Panc1 (cell line): ENCODE results near the gene C8B. TPM values are rescaled to one million over a fixed set of nuclear protein-coding genes. Genes with fewer than 3 reads are reported as not detected.

Experiments used
- ATAC-seq: fragments of 200-7000 bp; cut with Tn5 transposase; 2 replicates; pipeline ENCODE4 v1.9.1; 2020; ENCODE audit warnings: mild to moderate bottlenecking, moderate library complexity
- BruUV-seq: library from RNA; stranded (reverse); fragments of 400-500 nt; replicated peaks from 2 replicates; lab custom pipeline; 2021; lab: Mats Ljungman, UMichigan
- CTCF ChIA-PET: fragments of 300-600 bp; sonication (Branson Sonifier 250); formaldehyde crosslinking; loops from one replicate; lab custom pipeline; 2022; ENCODE audit warnings: antibody characterized with exemption; lab: Charles Lee
- POLR2A ChIA-PET: fragments of 300-600 bp; sonication (Branson Sonifier 250); formaldehyde crosslinking; loops from one replicate; lab custom pipeline; 2022; ENCODE audit warnings: antibody characterized with exemption; lab: Charles Lee
- DNase-seq: peaks from one replicate; pipeline ENCODE4 v3.0.0-alpha.2; 2010; ENCODE audit warnings: low read depth, low spot score
- H3K27ac ChIP-seq: 2 replicates; pipeline ENCODE4 v1.5.1; 2011; ENCODE audit warnings: mild to moderate bottlenecking, low read length, inconsistent platforms
- H3K27me3 ChIP-seq: fragments of 200-500 bp; sonication (Bioruptor generic); 2 replicates; pipeline ENCODE4 v1.6.0; 2014; ENCODE audit warnings: low read length, inconsistent platforms; ENCODE audit not compliant: control insufficient read depth, insufficient read depth
- H3K36me3 ChIP-seq: fragments of 200-500 bp; sonication (Bioruptor generic); 2 replicates; pipeline ENCODE4 v1.5.1; 2014; ENCODE audit warnings: inconsistent platforms, mild to moderate bottlenecking, low read length, moderate library complexity; ENCODE audit not compliant: control insufficient read depth, insufficient read depth
- H3K4me1 ChIP-seq: 2 replicates; pipeline ENCODE4 v1.5.1; 2011; ENCODE audit warnings: inconsistent platforms, mild to moderate bottlenecking, low read length, moderate library complexity; ENCODE audit not compliant: control insufficient read depth, insufficient read depth
- H3K4me3 ChIP-seq, 2 experiments: 2 replicates each; pipeline ENCODE4 v1.5.1; 2011 to 2012; ENCODE audit warnings: low read depth in 2 of 2, low read length in 2 of 2, mild to moderate bottlenecking in 2 of 2, inconsistent platforms in 1 of 2, moderate library complexity in 1 of 2
- H3K9me3 ChIP-seq: fragments of 200-500 bp; sonication (Bioruptor generic); 2 replicates; pipeline ENCODE4 v1.5.1; 2014; ENCODE audit warnings: low read depth, mild to moderate bottlenecking, inconsistent platforms, low read length, moderate library complexity; ENCODE audit not compliant: control insufficient read depth, insufficient read depth
- POLR2AphosphoS5 ChIP-seq: IDR thresholded peaks from 2 replicates; pipeline ENCODE4 v1.6.1; 2012; ENCODE audit warnings: mild to moderate bottlenecking, low read depth, low read length, moderate library complexity
- SIN3A ChIP-seq: IDR thresholded peaks from 2 replicates; pipeline ENCODE4 v1.6.1; 2012; ENCODE audit warnings: low read depth, mild to moderate bottlenecking, low read length, moderate library complexity, borderline replicate concordance; ENCODE audit not compliant: insufficient read depth
- TCF7L2 ChIP-seq: IDR thresholded peaks from 2 replicates; pipeline ENCODE4 v1.6.1; 2011; ENCODE audit warnings: mild to moderate bottlenecking, low read depth, low read length, inconsistent platforms
- in situ Hi-C: cut with HindIII; loops from 2 replicates; pipeline ENCODE4 v1.10.0; 2016; ENCODE audit warnings: low sequenced_read_pairs, low pct_unique_long_range_greater_than_20kb
- intact Hi-C: fragments of 100-400 bp; cut with micrococcal nuclease; formaldehyde crosslinking; loops from one replicate; pipeline ENCODE4 v1.10.0; 2022; ENCODE audit not compliant: unreplicated experiment
- total RNA-seq: library from RNA; stranded (reverse); gene quantifications from one replicate; pipeline ENCODE4 v1.2.1, GENCODE V29; 2021; ENCODE audit not compliant: unreplicated experiment
- TF ChIP-seq, protein P1 (sequence below): fragments of 450-650 bp; IDR thresholded peaks from 2 replicates; pipeline ENCODE4 v1.5.1; 2017; ENCODE audit warnings: mild to moderate bottlenecking
- TF ChIP-seq, protein P2 (sequence below), 2 experiments: IDR thresholded peaks; 2 replicates each; pipeline ENCODE4 v1.6.1; 2011 to 2012; ENCODE audit warnings: low read depth in 2 of 2, control low read depth in 1 of 2, low read length in 1 of 2, mild to moderate bottlenecking in 1 of 2, moderate library complexity in 1 of 2; ENCODE audit not compliant: insufficient read depth in 1 of 2

The C8B gene
- total RNA-seq, 1 experiment from 2014 or later: not detected

DNA sequence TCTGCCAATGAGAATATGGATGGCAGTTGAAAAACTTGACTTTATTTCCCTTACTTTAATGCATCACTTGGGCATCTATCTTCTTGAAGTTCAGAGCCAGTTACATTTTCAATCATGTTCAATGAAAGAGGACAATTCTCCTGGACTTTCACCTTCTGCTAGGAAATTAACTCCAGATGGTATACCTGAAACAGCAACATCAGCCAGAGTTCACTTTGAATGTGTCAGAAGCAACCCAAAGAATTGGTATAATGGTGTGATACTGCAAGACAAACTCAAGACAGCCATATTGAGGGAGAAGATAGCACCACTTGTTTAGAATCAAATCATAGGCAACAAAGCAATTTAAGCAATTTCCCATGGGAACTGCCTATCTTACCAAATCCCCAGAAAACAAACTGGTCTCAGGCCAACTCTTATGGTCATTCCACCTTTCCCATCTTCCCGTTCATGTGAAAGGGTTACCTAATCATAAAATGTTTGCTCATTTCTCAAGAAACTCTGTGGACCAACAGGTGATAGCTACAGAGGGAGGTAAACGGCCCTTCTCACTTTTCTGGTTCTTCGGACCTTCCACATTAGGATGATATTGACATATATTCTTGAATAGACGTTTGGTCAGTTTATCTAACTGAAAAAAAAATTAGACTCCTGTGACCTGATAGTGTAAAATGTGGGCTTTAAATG, 29.7 kb upstream of the C8B start:
- H3K4me3 ChIP-seq: no peak overlapping the region
- DNase-seq (no peak), ATAC-seq (no peak)
- in situ Hi-C loops (no loop called here), intact Hi-C loops (no loop called here)
- H3K4me1 ChIP-seq: no peaks in the 10 kb centered on the region
- H3K9me3 ChIP-seq: no peaks in the 10 kb centered on the region
- peaks cover 3% of the 10 kb centered on the region; the same call in 1 of the 2 replicates for H3K27me3 ChIP-seq
- no TSS peak for BruUV-seq
- CTCF ChIA-PET: no interaction called here
- TF ChIP-seq SIN3A (no peak), POLR2AphosphoS5 (no peak), TCF7L2 (no peak)
- TF ChIP-seq, protein P1, sequence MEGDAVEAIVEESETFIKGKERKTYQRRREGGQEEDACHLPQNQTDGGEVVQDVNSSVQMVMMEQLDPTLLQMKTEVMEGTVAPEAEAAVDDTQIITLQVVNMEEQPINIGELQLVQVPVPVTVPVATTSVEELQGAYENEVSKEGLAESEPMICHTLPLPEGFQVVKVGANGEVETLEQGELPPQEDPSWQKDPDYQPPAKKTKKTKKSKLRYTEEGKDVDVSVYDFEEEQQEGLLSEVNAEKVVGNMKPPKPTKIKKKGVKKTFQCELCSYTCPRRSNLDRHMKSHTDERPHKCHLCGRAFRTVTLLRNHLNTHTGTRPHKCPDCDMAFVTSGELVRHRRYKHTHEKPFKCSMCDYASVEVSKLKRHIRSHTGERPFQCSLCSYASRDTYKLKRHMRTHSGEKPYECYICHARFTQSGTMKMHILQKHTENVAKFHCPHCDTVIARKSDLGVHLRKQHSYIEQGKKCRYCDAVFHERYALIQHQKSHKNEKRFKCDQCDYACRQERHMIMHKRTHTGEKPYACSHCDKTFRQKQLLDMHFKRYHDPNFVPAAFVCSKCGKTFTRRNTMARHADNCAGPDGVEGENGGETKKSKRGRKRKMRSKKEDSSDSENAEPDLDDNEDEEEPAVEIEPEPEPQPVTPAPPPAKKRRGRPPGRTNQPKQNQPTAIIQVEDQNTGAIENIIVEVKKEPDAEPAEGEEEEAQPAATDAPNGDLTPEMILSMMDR: no peak
- TF ChIP-seq, protein P2, sequence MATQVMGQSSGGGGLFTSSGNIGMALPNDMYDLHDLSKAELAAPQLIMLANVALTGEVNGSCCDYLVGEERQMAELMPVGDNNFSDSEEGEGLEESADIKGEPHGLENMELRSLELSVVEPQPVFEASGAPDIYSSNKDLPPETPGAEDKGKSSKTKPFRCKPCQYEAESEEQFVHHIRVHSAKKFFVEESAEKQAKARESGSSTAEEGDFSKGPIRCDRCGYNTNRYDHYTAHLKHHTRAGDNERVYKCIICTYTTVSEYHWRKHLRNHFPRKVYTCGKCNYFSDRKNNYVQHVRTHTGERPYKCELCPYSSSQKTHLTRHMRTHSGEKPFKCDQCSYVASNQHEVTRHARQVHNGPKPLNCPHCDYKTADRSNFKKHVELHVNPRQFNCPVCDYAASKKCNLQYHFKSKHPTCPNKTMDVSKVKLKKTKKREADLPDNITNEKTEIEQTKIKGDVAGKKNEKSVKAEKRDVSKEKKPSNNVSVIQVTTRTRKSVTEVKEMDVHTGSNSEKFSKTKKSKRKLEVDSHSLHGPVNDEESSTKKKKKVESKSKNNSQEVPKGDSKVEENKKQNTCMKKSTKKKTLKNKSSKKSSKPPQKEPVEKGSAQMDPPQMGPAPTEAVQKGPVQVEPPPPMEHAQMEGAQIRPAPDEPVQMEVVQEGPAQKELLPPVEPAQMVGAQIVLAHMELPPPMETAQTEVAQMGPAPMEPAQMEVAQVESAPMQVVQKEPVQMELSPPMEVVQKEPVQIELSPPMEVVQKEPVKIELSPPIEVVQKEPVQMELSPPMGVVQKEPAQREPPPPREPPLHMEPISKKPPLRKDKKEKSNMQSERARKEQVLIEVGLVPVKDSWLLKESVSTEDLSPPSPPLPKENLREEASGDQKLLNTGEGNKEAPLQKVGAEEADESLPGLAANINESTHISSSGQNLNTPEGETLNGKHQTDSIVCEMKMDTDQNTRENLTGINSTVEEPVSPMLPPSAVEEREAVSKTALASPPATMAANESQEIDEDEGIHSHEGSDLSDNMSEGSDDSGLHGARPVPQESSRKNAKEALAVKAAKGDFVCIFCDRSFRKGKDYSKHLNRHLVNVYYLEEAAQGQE (IDR thresholded peaks at IDR 0.05; ENCODE audit: insufficient read depth in 1 of 2, low read depth in 2 of 2, low read length in 1 of 2): no peak
- POLR2A ChIA-PET: no interaction called here
- no peak overlapping the region for H3K27ac ChIP-seq
- H3K36me3 ChIP-seq: no peaks in the 10 kb centered on the region

DNA sequence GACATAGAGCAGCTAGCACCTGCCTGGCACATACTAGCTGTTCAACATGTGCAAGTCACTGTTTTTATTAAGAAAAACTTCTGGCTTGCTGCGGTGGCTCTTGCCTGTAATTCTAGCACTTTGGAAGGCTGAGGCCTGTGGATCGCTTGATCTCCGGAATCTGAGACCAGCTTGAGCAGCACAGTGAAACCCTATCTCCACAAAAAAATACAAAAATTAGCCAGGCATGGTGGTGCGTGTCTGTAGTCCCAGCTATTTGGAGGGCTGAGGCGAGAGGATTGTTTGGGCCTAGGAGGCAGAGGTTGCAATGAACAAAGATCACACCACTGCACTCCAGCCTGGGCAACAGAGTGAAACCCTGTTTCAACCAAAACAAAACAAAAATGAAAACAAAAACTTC, 27.7 kb upstream of the C8B start:
- ChIA-PET CTCF (no interaction called here), POLR2A (no interaction called here)
- intact Hi-C loops (no loop called here), in situ Hi-C loops (no loop called here)
- Histone ChIP-seq H3K36me3 (no peaks in the 10 kb centered on the region), H3K9me3 (no peaks in the 10 kb centered on the region), H3K4me1 (no peaks in the 10 kb centered on the region), H3K27ac (no peak overlapping the region), H3K27me3 (peaks cover 3% of the 10 kb centered on the region; the same call in 1 of the 2 replicates), H3K4me3 (no peak overlapping the region)
- no peak for TF ChIP-seq SIN3A
- TF ChIP-seq, protein P2 (IDR thresholded peaks at IDR 0.05; ENCODE audit: insufficient read depth in 1 of 2, low read depth in 2 of 2, low read length in 1 of 2): no peak
- no peak for TF ChIP-seq POLR2AphosphoS5
- TF ChIP-seq, protein P1: no peak
- TF ChIP-seq TCF7L2: no peak
- no peak for ATAC-seq
- BruUV-seq: no TSS peak
- no peak for DNase-seq
